Measurements from ENCODE around the gene OR13C9.
"Not testable (repeated sequence)": the region's sequence is repeated elsewhere in the genome, so short reads cannot be mapped to it uniquely, and the experiment has no call there.

Gene OR13C9

GRCh38 chr9:104618104-104618503 is at the start of gene OR13C9:
TSS of gene OR13C9 (minus strand) at chr9:104618204. CDS start at chr9:104618204, 0 bp downstream.
- DNase-seq: no peak

- no peak for DNase-seq
Measured at GRCh38 chr9:104658496-104659195, 40.6 kb upstream of the OR13C9 start.

- no peak for DNase-seq
Measured at GRCh38 chr9:104635456-104635855, 17.5 kb upstream of the OR13C9 start.

- no peak for DNase-seq
Measured at GRCh38 chr9:104633976-104634520, 16.0 kb upstream of the OR13C9 start.

GRCh38 chr9:104625964-104626363 is 8.0 kb upstream of the OR13C9 start:
- not testable (repeated sequence) for DNase-seq

- no peak for DNase-seq
Measured at GRCh38 chr9:104617418-104617817, 586 bp downstream of the OR13C9 start.

GRCh38 chr9:104611213-104611612 is 6.8 kb downstream of the OR13C9 start:
- DNase-seq: no peak

- no peak for DNase-seq
Measured at GRCh38 chr9:104608336-104608735, 9.7 kb downstream of the OR13C9 start.

GRCh38 chr9:104606152-104606551 is 11.9 kb downstream of the OR13C9 start:
- DNase-seq: no peak

- not testable (repeated sequence) for DNase-seq
Measured at GRCh38 chr9:104605527-104605926, 12.5 kb downstream of the OR13C9 start, which contains the start of gene OR13C2. TSS of gene OR13C2 (minus strand) at chr9:104605627. CDS start at chr9:104605627, 0 bp downstream.

- DNase-seq: no peak
Measured at GRCh38 chr9:104604801-104605200, 13.2 kb downstream of the OR13C9 start.

GRCh38 chr9:104599313-104599712 is 18.7 kb downstream of the OR13C9 start, which contains the start of gene OR13C5:
TSS of gene OR13C5 (minus strand) at chr9:104599413. CDS start at chr9:104599413, 0 bp downstream.
- not testable (repeated sequence) for DNase-seq

GRCh38 chr9:104598749-104599148 is 19.3 kb downstream of the OR13C9 start:
- DNase-seq: not testable (repeated sequence)

- no peak for DNase-seq
Measured at GRCh38 chr9:104589626-104590025, 28.4 kb downstream of the OR13C9 start.

GRCh38 chr9:104586496-104587180 is 31.4 kb downstream of the OR13C9 start:
- no peak for DNase-seq

- DNase-seq: no peak
Measured at GRCh38 chr9:104580562-104580961, 37.4 kb downstream of the OR13C9 start.

GRCh38 chr9:104577263-104577662 is 40.7 kb downstream of the OR13C9 start:
- DNase-seq: no peak

- DNase-seq: no peak
Measured at GRCh38 chr9:104575456-104575855, 42.5 kb downstream of the OR13C9 start.

GRCh38 chr9:104572612-104573011 is 45.4 kb downstream of the OR13C9 start:
- DNase-seq: no peak

GRCh38 chr9:104568868-104569267 is 49.1 kb downstream of the OR13C9 start, which contains the start of gene OR13C8:
TSS of gene OR13C8 (plus strand) at chr9:104569168. CDS start at chr9:104569168, 0 bp downstream.
- no peak for DNase-seq

Data from islet precursor cell (in vitro differentiated cells).